H1 (cell line): ENCODE results near the gene GRM8. TPM values are rescaled to one million over a fixed set of nuclear protein-coding genes. Genes with fewer than 3 reads are reported as not detected.
A peak's percentile ranks its signal among the peaks of the same experiment; 100 is the strongest.

ENCODE experiments used
- CTCF ChIA-PET: fragments of 300-600 bp; sonication (Branson Sonifier 250); formaldehyde crosslinking; loops from one replicate; lab custom pipeline; 2021; ENCODE audit not compliant: partially characterized antibody; lab: Charles Lee
- POLR2A ChIA-PET: fragments of 300-600 bp; sonication (Branson Sonifier 250); formaldehyde crosslinking; loops from one replicate; lab custom pipeline; 2021; ENCODE audit warnings: inconsistent platforms; ENCODE audit not compliant: partially characterized antibody; lab: Charles Lee
- DNase-seq, 2 experiments: peaks; one replicate each; pipeline versions ENCODE4 v3.0.0 to v3.0.0-alpha.2; 2010 to 2022; ENCODE audit warnings: low spot score in 2 of 2, low read depth in 1 of 2, mixed read lengths in 1 of 2
- FAIRE-seq: peaks from 2 replicates; lab custom pipeline; 2011; peaks lifted over from hg19 to GRCh38; lab: Jason Lieb, UNC
- H2AFZ ChIP-seq: 2 replicates; pipeline ENCODE4 v1.8.1; 2012; ENCODE audit warnings: low read length, inconsistent platforms
- H2AK5ac ChIP-seq: 2 replicates; pipeline ENCODE4 v1.6.1; 2013; ENCODE audit warnings: low read depth, low read length
- H2BK120ac ChIP-seq: replicated peaks from 2 replicates; pipeline ENCODE3; 2013; ENCODE audit warnings: low read depth, low read length, inconsistent platforms
- H2BK12ac ChIP-seq: 2 replicates; pipeline ENCODE4 v1.6.1; 2013; ENCODE audit warnings: low read depth, low read length
- H2BK15ac ChIP-seq: 2 replicates; pipeline ENCODE4 v1.6.1; 2013; ENCODE audit warnings: low read length
- H2BK20ac ChIP-seq: 2 replicates; pipeline ENCODE4 v1.6.1; 2013; ENCODE audit warnings: low read length
- H2BK5ac ChIP-seq: 2 replicates; pipeline ENCODE4 v1.6.1; 2013; ENCODE audit warnings: low read depth, low read length
- H3K14ac ChIP-seq: 2 replicates; pipeline ENCODE4 v1.6.1; 2013; ENCODE audit warnings: inconsistent platforms; ENCODE audit not compliant: insufficient read length
- H3K18ac ChIP-seq: 2 replicates; pipeline ENCODE4 v1.6.1; 2013; ENCODE audit warnings: low read length; ENCODE audit errors: extremely low read depth
- H3K23ac ChIP-seq: 2 replicates; pipeline ENCODE4 v1.6.1; 2013; ENCODE audit warnings: inconsistent platforms; ENCODE audit not compliant: insufficient read length
- H3K23me2 ChIP-seq: 2 replicates; pipeline ENCODE4 v1.6.1; 2013; ENCODE audit warnings: low read depth, low read length
- H3K27ac ChIP-seq: 2 replicates; pipeline ENCODE4 v1.6.1; 2011; ENCODE audit warnings: low read depth, low read length, inconsistent platforms
- H3K27me3 ChIP-seq, 4 experiments: replicated peaks in 1 of 4; 1 replicate in 1 of 4; 2 replicates in 3 of 4; pipeline versions ENCODE4 v1.6.1 to v1.8.1; 2011 to 2013; ENCODE audit warnings: low read length in 3 of 4, mild to moderate bottlenecking in 3 of 4, inconsistent platforms in 2 of 4, mixed read lengths in 2 of 4, moderate library complexity in 1 of 4; ENCODE audit not compliant: control insufficient read depth in 3 of 4, insufficient read depth in 3 of 4; ENCODE audit errors: extremely low read depth in 1 of 4
- H3K36me3 ChIP-seq, 4 experiments: 2 replicates each; pipeline versions ENCODE4 v1.6.1 to v1.8.1; 2011 to 2013; ENCODE audit warnings: mild to moderate bottlenecking in 4 of 4, low read length in 3 of 4, moderate library complexity in 2 of 4, control low read depth in 1 of 4, inconsistent platforms in 1 of 4; ENCODE audit not compliant: insufficient read depth in 4 of 4, control insufficient read depth in 2 of 4
- H3K4ac ChIP-seq: replicated peaks from 2 replicates; pipeline ENCODE3; 2013; ENCODE audit warnings: low read length, low read depth, mixed read lengths, inconsistent platforms; ENCODE audit not compliant: insufficient read length
- H3K4me1 ChIP-seq, 4 experiments: replicated peaks in 1 of 4; 1 replicate in 1 of 4; 2 replicates in 3 of 4; pipeline versions ENCODE4 v1.6.1 to v1.8.1; 2011 to 2013; ENCODE audit warnings: low read length in 3 of 4, inconsistent platforms in 2 of 4, mixed read lengths in 1 of 4; ENCODE audit not compliant: insufficient read depth in 4 of 4, control insufficient read depth in 3 of 4
- H3K4me2 ChIP-seq, 2 experiments: 2 replicates each; pipeline versions ENCODE4 v1.6.1 to v1.8.1; 2011 to 2013; ENCODE audit warnings: low read depth in 2 of 2, low read length in 2 of 2, control low read depth in 1 of 2, inconsistent platforms in 1 of 2, mild to moderate bottlenecking in 1 of 2; ENCODE audit not compliant: insufficient read depth in 1 of 2
- H3K4me3 ChIP-seq, 4 experiments: fragments of 200-600, 300-600 bp in 1 of 4; sonication (generic), shearing (Covaris generic), sonication (Bioruptor Twin) in 1 of 4; 2 replicates each; pipeline versions ENCODE4 v1.5.1 to v1.8.1; 2011 to 2016; ENCODE audit warnings: low read length in 4 of 4, low read depth in 3 of 4, control low read depth in 2 of 4, inconsistent platforms in 2 of 4, mild to moderate bottlenecking in 2 of 4, mixed read lengths in 1 of 4, moderate library complexity in 1 of 4; ENCODE audit not compliant: insufficient read depth in 2 of 4; ENCODE audit errors: extremely low read depth in 1 of 4
- H3K56ac ChIP-seq: replicated peaks from 2 replicates; pipeline ENCODE3; 2013; ENCODE audit warnings: low read depth, mild to moderate bottlenecking, mixed read lengths, low read length, inconsistent platforms; ENCODE audit not compliant: insufficient read length
- H3K79me1 ChIP-seq: 2 replicates; pipeline ENCODE4 v1.6.1; 2013; ENCODE audit warnings: low read depth, low read length, control low read depth
- H3K79me2 ChIP-seq, 2 experiments: 2 replicates each; pipeline versions ENCODE4 v1.6.1 to v1.8.1; 2012 to 2013; ENCODE audit warnings: low read length in 2 of 2, mild to moderate bottlenecking in 2 of 2, inconsistent platforms in 1 of 2; ENCODE audit not compliant: insufficient read depth in 2 of 2, control insufficient read depth in 1 of 2
- H3K9ac ChIP-seq, 4 experiments: replicated peaks in 1 of 4; 1 replicate in 1 of 4; 2 replicates in 3 of 4; pipeline versions ENCODE4 v1.6.1 to v1.8.1; 2011 to 2013; ENCODE audit warnings: low read depth in 3 of 4, low read length in 3 of 4, control low read depth in 2 of 4, mild to moderate bottlenecking in 2 of 4, moderate library complexity in 2 of 4, inconsistent platforms in 1 of 4; ENCODE audit errors: extremely low read depth in 1 of 4
- H3K9me3 ChIP-seq, 2 experiments: 2 replicates each; pipeline versions ENCODE4 v1.6.1 to v1.8.1; 2012 to 2013; ENCODE audit warnings: mild to moderate bottlenecking in 2 of 2, moderate library complexity in 2 of 2, control low read depth in 1 of 2, inconsistent platforms in 1 of 2, low read depth in 1 of 2, low read length in 1 of 2, mixed read lengths in 1 of 2; ENCODE audit not compliant: insufficient read depth in 2 of 2
- H4K20me1 ChIP-seq, 2 experiments: replicated peaks in 1 of 2; 2 replicates each; pipeline versions ENCODE3 to v1.8.1; 2011 to 2013; ENCODE audit warnings: inconsistent platforms in 2 of 2, low read length in 2 of 2, mild to moderate bottlenecking in 1 of 2; ENCODE audit not compliant: insufficient read depth in 2 of 2, control insufficient read depth in 1 of 2
- H4K5ac ChIP-seq: 2 replicates; pipeline ENCODE4 v1.6.1; 2013; ENCODE audit warnings: low read length, low read depth, mixed read lengths, inconsistent platforms; ENCODE audit not compliant: insufficient read length
- H4K8ac ChIP-seq: 2 replicates; pipeline ENCODE4 v1.8.0; 2013; ENCODE audit warnings: mild to moderate bottlenecking, moderate library complexity, low read length, inconsistent platforms; ENCODE audit not compliant: insufficient read depth; ENCODE audit errors: extremely low read depth
- H4K91ac ChIP-seq: replicated peaks from 2 replicates; pipeline ENCODE3; 2013; ENCODE audit warnings: low read length, mixed read lengths, inconsistent platforms; ENCODE audit not compliant: insufficient read length
- EZH2 ChIP-seq: fragments of 200-600 bp; sonication (generic); IDR thresholded peaks from 2 replicates; pipeline ENCODE4 v1.7.1; 2012; ENCODE audit warnings: low read depth, mild to moderate bottlenecking, moderate library complexity, low read length, inconsistent platforms; ENCODE audit not compliant: severe bottlenecking
- WGBS, 2 experiments: shearing (Covaris generic) in 1 of 2; methylation state at CpG; one replicate each; pipeline versions ENCODE4 v1.1.6 to v1.1.7; 2013 to 2015; ENCODE audit warnings: low lambda C conversion rate in 2 of 2, mixed read lengths in 2 of 2, inconsistent platforms in 1 of 2, low coverage in 1 of 2, missing lambda C conversion rate in 1 of 2; ENCODE audit not compliant: insufficient replicate concordance in 2 of 2, insufficient coverage in 1 of 2, insufficient read length in 1 of 2; ENCODE audit errors: extremely low coverage in 1 of 2, missing lambda C conversion rate in 1 of 2; 5-methylcytosine and 5-hydroxymethylcytosine counted together
- polyA plus RNA-seq, 7 experiments: library from polyadenylated mRNA; depleted of rRNA in 3 of 7; stranded (reverse) in 5 of 7; unstranded in 2 of 7; fragments of >200 nt in 5 of 7; fragments of 200-250 nt in 2 of 7; gene quantifications; 1 replicate in 5 of 7; 2 replicates in 1 of 7; 4 replicates in 1 of 7; pipeline versions ENCODE4 v1.2.1 to v1.2.3, GENCODE V29; 2011 to 2013; ENCODE audit warnings: missing spikeins in 2 of 7, mixed read lengths in 2 of 7
- total RNA-seq: library from RNA; stranded (reverse); fragmentation: NEBNext Ultra II Directional; extraction: Animal tissue kit (Norgen Biotek cat#: 25700); gene quantifications from 2 replicates; pipeline ENCODE4 v1.2.1, GENCODE V29; 2021

GRM8 gene
- total and polyA plus RNA-seq, 2 of the 8 experiments (the other 6 are each of a cell fraction or from before 2014, with no cell fraction given), result 2.6 to 2.8 TPM

DNA sequence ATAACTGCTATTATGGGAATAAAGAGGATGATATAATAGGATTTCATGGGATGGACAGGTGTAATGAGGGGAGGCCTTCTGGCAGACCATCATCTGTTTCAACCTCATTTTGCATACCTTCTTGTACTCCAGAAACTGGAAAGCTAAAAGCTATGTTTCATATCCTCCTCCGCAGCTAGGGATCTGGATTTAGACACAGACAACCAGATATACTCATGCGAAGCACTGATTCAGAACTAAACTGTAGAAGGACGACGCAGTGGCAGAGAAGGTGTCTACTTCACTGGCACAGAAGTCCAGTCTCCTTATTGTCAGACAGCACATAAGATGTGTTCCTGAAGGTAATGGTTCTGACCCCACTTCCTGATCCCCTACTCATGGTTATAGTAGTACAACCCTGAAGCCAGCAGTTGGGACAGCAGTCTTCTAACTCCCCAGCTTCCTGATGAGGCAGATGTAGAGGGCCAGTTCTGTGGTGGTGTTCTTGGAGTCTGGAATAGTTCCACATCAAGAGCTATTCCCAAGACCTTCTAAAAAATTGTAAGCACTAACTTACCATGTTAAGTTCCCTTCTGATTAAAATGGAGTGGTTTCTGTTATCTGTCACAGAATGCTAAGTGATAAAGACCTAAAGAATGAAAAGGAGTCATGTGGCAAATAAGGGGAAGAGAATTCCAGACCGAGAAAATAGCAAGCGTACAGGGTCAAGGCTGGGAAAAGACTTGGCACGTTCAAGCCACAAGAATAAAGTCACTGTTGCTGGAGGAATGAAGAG lies 550.3 kb downstream of the GRM8 start:
- Histone ChIP-seq H3K79me1 (no peaks in the 10 kb centered on the region), H3K4me1 (peaks cover 0 to 2% (median 0%) of the 10 kb centered on the region in 4 experiments; a peak in 2 of 7 replicates), H2BK20ac (no peak overlapping the region), H3K4ac (no peak overlapping the region), H4K20me1 (no peaks in the 10 kb centered on the region), H3K27ac (no peak overlapping the region), H3K36me3 (no peaks in the 10 kb centered on the region), H3K79me2 (no peaks in the 10 kb centered on the region), H2BK12ac (peak overlapping the region; percentile 85; the same call in 1 of the 2 replicates), H3K9me3 (no peaks in the 10 kb centered on the region), H2BK15ac (no peak overlapping the region), H3K18ac (no peak overlapping the region), H2AFZ (0 out of 2 replicates have a peak overlapping the region, but pooled peaks have one; percentile 10), H3K14ac (no peak overlapping the region), H2BK5ac (peak overlapping the region; percentile 7; the same call in 1 of the 2 replicates), H4K8ac (no peak overlapping the region), H3K9ac (no peak overlapping the region), H3K4me3 (no peak overlapping the region), H4K5ac (no peak overlapping the region), H3K4me2 (no peak overlapping the region), H3K56ac (no peak overlapping the region), H3K23me2 (no peaks in the 10 kb centered on the region), H3K23ac (no peak overlapping the region), H3K27me3 (no peaks in the 10 kb centered on the region), H4K91ac (peak overlapping the region; percentile 8), H2BK120ac (no peak overlapping the region), H2AK5ac (0 out of 2 replicates have a peak overlapping the region, but pooled peaks have one; percentile 60)
- POLR2A ChIA-PET, result no interaction called here
- FAIRE-seq (no peak), DNase-seq (no peak)
- 94% methylated on average over 7 of the region's 7 CpGs; no CpG with 5 or more reads in 1 of the 2 experiments for WGBS, 2 experiments
- CTCF ChIA-PET, result interaction anchor here (0.5 kb wide), 1 partner anchor 16 kb away, joined by 4 read pairs; no protein-coding TSS in a partner anchor
- TF ChIP-seq EZH2, result no peak
